GM21381 (cell line): ENCODE results near the gene VTI1A.

Experiments used
- ATAC-seq: cut with Tn5 transposase; IDR thresholded peaks from one replicate; pipeline ENCODE4 v1.9.1; 2021; ENCODE audit warnings: mild to moderate bottlenecking, moderate library complexity; ENCODE audit not compliant: unreplicated experiment

VTI1A gene

DNA sequence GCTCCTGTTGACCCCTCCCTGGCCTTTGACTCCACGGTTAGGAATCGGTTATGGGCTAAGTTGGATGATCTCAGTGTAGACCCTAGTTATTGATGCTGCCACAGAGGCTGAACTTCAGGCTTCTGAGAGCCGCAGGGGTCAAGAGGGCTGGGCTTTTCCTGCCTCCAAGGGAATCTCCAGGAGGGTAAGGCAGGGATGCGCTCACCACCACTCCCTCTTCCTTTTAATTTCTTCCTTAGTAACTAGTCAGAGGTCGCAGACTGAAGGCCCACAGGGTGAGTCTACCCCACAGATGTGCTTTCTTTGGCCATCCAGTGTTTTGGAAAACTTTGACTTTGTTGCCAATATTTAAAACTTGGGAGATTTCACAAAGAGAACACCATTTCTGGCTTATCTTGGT is 352.0 kb downstream of the VTI1A start:
- no peak for ATAC-seq

DNA sequence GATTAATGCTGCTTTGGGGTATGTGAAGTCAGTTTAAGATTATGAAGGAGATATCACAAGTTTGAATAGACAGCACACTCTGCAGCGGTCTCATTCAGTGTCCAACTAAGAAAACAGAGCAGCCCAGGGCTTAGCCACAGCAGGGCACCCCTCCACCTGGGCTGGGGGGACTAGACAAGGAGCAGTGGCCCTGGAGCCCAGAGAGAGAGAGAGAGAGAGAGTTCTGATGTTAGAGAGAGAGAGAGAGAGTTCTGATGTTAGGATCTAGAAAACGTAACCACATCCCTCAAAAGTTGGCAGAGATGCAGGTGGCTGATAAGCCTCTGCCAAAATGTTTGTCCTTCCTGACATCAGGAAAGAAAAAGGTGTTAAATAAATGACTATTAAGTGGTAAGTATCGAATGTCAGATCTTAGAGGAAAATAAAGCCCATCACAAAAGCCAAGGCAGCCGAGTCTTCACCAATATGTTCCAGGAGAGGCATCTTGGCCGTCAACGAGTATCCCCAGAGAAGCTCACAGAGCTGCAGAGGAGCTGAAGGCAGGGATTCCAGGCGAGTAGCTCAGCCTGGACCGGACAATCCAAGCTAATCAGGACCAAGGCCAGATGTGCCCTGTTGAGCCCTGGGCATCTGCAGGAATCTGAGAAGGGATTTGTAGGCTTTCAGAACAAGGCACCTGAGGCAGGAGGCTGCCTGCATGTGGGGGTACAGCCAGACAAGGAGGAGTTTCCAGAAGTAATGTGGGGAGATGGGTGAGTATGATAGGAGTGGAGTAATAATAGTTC is 352.9 kb downstream of the VTI1A start:
- no peak for ATAC-seq

DNA sequence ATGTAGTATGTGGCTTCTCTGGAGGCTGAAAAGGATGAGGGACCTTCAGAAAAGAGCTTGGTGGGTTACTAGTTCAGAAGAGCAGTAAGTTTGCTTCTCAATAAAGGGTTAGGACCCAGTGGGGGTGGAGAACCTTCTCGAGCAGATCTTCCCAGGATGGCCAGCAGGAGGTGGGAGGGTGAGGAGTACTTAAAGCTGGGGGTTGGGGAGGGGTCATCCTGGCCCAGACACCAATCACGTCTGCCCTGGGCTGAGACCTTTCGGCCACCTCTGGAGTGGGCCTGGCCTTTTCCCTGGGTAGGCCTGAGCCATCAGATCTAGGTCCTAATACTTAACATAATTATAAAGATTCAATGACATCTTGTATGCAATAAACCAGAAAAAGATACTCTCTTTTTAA is 354.0 kb downstream of the VTI1A start:
- no peak for ATAC-seq

DNA sequence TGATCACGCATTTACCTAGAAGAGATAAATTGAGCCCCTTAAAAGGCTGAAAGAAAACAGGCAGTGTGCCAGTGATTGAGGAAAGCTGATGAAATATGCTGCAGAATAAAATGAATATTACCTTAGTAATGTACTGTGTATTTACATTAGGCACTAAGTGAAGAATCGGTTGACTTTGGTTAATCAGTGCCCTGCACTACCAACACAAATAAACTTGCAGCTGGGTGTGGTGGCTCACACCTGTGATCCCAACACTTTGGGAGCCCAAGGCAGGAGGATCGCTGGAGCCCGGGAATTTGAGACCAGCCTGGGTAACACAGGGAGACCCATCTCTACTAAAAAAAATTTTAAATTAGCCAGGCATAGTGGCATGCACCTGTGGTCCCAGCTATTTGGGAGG is 354.7 kb downstream of the VTI1A start:
- no peak for ATAC-seq

DNA sequence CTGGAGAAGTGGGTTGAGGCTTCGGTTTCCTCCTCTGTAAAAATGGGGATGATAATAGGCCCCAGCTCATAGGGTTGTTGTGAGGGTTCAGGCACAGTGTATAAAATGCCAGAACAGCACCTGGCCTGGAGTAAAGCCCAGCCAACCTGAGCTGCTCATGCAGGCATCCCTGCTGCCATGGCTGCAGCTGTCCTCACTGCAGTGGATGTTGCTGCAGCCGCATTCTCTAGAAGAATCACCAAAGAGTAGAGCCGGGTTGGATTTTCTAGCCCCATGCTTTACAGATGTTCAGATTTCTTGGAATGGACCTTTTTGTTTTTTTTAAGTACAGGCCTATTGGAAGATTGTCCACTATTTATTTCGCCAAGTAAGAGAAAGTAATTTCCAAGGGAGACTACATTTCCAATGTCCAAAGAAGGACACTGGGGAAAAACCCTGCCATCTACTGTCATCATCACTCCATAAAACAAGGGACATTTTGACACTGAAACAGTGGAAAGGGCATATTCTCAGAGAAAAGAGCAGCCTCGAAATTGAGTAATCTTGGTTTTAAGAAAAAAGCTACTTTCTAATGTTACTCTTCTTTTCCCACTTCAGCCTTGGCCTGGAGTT is 355.5 kb downstream of the VTI1A start:
- no peak for ATAC-seq

DNA sequence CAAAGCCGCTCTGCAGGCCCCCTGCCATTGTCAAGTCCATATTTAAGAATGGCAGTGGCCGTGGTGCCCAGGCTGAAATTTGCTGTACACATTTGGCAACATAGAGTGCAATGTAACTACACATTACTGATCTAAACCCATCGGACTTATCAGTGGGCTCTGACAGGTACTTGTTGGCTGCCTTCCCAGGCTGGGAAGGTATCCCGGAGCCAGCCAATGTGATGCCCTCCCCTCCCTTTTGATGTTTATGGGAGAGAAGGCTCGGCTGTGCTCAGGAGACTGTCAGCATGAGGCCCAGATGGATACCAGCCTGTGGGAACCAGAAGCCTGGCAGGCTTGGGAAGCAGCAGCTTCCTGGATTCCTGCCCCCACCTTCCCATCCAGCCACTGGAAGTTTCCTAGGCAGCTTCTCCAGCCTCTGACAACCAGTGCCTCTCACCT is 357.0 kb downstream of the VTI1A start:
- ATAC-seq, result no peak

DNA sequence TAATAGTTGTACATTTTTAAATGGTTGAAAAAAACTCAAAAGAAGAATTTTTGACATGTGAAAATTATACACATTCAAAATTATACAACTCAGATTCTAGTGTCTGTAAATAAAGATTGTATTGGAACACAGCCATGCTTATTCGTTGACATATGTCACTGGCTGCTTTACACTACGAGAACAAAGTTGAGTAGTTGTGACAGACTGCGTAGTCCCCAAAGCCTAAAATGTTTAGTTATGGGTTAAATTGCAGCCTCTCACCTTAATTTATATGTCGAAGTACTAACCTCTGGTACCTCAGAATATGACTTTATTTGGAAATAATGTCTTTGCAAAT is 358.2 kb downstream of the VTI1A start:
- ATAC-seq, result no peak

DNA sequence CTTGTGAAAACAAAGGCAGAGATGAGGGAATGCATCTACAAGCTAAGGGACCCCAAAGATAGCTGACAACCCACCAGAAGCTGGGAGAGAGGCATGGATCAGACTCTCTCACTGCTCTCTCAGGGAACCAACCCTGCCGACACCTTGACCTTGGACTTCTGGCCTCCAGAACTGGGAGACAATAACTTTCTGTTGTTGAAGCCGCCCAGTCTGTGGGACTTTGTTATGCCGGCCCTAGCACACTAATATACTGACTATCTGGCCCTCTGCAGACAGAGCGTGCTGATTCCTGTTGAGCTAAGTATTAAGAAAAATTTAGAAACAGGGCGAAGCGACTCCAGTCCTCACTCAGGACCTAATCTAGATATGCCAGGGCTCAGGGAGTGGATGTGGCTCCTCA is 358.7 kb downstream of the VTI1A start:
- ATAC-seq, result no peak

DNA sequence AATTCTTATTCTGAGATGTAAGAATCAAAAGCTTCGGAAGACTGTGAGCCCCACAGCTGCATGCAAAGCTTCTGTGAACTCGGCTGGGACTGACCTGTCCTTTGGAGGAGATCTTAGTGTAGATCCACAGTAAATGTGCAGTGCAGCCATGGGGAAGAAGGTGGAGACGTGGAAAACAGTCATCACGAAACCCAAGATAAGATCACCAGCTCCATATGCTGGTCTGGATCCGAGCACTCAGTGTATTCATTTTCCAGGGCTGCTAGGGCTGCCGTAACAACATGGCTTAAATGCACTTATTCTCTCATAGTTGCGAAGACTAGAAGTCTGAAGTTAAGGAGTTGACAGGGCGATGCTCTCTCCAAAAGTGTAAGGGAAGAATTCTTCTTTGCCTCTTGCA is 360.0 kb downstream of the VTI1A start:
- no peak for ATAC-seq

DNA sequence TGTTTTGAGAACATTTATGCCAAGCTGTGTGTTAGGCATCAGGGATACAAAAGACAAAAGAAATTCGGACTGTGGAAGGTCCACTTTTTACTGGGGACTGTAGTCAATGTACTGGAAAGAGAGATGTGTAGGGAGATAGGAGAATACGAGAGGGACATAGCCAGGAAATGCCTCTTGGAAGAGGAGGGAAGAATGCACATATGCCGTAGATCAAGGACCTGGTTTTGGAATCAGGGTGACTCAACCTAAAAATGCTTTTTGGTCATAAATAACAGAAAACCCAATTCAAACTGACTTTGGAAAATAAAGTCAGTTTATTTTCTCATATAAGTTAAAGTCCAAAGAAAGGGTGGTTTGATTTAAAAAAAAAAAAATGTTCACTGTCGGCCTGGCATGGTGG is 362.7 kb downstream of the VTI1A start:
- ATAC-seq, result no peak

DNA sequence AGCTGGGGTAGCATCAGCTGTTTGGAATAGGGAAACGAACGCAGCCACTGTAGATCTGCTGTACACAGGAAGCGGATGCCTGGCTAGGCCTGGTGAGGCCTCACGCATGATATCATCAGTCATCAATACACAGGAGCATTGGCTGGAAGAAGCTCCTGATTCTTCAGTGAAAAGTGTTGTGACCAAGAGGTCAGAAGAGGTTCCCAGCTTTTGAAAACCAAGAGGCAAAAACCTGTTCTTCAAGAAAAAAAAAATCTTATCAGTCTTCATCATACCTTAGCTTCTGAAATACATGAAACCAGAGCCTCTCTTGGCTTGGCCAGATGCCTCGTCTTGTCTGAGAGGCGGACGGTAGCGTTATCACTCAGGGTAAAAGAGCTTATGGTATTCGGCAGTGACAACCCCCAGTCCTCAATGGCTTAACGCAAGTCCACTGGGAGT is 363.7 kb downstream of the VTI1A start:
- no peak for ATAC-seq

DNA sequence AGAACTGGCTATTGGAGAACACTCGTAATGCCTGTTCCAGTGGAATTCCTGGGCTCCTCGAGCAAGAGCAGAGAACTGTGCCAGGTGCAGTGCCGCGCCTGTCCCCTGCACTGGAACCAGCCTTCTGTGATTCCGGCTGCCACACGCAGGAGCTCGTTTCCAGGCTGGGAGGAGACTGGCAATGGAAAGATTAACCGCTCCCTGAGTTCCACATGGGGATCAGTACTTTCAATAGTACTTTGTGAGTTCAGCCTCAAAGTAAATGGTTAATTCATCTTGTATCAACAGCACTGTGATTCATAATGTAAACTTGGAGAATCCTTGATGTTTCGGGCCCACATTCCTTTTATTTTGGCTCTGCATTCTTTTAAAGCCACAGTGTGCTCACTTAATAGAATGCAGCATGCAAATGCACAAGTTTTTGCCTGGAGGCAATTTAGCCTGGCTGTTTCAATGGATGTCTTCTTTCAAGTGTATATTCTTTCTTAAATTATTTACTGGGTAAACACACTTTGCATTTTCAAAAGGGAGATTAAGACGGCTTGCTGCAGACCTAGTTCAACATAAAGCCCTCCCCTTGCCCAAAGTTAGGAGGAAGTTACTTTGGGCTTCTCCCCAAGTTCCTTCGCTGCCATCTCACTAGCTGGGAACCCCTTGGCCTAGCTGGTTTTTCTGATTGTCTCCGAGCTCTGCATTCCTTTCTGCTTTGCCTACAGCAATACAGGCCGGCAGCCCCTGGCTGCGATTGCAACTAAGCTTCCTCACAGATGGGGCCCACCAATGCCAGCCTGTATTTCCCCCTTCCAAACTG is 364.9 kb downstream of the VTI1A start:
- ATAC-seq, result no peak

DNA sequence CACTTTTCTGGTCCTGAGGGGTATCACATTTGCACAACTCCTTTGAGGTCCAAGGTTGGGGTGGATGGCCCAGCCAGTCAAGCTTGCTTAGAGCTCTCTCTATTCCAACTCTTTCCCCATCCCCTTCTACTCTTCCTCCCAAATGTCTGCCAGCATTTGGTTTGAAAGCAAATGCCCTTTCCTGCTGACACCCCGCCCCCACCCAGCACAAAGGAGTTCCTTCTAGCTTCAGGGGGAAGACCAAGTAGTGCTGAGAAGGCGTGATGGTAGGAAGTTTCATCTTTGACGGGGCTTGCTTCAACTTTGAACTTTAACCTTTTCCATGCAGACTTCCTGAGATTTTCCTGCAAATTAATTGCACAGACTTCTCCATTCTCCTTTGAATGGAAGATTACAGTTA is 365.6 kb downstream of the VTI1A start:
- no peak for ATAC-seq

DNA sequence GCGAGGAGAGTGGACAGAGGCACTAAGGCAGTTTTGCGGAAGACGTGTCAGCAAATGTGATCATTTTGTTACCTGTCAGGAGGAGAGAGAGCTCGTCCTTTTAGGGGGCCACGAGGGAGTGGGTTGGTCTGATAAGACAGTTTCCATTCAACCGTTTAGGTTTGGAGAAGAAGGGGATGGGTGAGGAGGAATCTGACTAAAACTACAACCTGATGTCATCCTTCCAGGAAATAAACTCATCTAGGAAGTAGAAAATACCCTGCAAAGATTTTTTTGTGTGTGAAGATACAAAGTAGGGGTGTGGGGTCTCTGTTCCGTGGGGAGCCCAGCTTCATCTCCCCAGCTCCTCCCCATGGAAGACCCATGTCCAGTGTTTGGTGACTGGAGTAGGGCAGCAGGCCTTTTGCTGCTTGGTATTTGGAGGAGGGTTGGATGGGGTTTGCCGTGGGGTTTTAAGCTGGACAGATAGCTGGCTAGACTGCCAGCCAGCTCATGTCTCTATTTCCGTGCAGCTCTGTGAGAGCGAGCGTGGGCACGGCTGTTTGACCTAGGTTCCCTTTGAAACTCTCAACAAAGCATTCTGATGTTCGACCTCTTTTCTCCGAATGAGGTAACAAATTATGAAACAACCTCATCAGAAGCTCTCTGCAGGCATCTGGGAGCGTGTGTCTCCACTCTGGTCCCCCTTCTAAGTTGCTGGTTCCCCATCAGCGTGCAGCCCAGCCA is 367.0 kb downstream of the VTI1A start:
- no peak for ATAC-seq

DNA sequence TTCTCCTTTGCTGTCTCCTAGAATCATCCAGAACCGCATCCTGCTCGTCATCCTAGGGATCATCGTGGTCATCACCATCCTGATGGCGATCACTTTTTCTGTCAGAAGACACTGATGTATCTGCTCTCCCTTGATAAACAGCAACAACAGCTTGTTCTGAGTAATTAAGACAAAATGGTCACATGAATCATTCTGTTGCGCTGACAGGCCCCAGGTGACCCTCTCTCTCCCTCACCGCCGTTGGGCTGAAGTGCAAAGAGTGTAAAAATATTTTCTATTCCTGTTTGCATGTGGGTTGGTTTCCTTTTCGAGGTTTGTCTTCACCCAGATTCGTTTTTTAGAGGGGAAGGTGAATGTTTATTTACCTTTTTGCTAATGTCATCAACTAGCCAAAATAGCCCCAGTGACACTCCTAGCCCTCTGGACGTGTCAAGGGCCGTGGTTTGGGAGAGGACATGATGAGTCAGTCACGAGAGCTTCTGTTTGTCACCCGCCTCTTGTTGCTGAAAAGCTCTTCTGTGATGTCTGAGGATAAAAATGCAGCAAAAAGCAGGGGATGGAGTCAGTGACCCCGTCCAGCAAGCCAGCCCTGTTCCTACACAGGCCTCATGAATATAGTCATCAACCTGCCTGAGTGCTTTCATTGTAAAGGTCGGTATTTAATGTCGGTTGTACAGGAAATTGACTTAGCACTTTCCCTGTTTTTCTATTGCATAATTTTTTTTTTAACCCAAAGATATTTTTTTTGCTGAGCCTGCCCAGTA is 368.4 kb downstream of the VTI1A start:
- ATAC-seq, result no peak

DNA sequence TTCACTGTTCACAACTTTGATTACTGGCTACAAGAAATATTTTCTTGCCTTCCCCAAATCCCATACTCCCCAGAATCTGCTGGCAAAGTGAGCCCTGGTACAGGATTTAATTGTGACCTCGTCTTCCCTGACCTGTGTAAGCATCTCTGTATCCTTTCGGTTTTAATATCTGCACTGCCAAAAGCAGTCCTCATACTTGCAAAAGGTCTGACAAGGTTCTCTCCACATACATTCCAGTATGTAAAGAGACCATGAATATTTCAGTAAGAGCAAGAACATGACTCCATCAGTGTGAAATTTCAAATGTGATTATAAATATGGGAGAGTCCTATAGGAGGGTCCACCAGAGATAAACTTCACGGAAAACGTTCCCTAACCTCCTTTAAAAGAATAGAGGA is 369.0 kb downstream of the VTI1A start:
- no peak for ATAC-seq

DNA sequence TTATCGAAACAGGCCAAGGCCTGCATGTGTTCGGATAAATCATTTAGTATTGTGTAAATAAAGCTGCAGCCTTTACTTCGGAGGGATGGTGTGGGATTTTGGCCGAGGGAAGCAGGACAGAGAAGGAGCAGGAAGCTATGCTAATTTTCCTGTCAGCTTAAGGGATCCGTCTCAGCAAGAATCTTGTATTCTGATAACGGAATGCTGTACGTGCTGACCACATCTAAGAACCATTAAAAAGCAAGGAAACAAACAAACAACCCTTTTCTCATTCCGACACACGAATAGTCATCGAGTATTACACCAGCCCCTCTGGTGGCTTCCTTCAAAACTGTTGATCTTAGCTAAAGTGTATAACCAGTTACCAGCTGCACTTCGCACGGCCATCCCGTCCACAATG is 369.9 kb downstream of the VTI1A start:
- no peak for ATAC-seq

DNA sequence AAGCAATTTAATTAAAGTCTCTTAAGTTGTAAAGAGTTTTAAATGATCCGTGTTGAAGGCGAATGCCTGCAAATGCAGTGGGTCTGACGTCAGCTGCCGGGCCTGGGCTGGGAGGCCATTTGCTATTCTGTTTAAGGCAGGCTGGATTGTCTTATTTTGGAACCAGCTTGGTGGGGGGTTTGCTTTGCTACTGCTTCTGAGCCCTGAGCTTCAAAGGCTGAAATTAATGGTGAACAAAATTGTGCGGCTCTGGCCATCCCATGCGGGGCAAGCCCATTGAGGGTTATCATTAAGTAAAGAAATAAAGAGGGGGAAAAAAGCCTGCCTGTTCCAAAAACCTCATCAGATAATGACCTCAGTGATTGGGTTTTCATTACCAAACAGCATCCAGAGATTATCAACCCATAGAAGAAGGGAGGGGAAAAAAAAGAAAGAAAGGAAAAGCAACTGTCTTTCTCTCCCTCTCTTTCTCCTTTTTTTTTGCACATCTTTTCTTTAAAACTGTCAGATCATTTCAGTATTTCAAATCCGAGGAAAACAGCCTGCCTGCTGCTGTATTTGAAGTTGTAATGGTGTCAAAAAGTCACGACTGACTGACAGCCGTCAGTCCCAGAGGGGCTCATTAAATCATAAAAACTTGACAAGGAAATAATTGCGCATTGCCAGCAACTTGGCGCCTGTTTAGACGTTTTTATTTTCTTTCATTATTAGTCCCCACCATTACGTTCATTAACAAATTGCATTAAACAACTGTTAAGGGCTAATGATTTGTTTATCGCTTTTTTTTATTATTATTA is 371.2 kb downstream of the VTI1A start:
- no peak for ATAC-seq

DNA sequence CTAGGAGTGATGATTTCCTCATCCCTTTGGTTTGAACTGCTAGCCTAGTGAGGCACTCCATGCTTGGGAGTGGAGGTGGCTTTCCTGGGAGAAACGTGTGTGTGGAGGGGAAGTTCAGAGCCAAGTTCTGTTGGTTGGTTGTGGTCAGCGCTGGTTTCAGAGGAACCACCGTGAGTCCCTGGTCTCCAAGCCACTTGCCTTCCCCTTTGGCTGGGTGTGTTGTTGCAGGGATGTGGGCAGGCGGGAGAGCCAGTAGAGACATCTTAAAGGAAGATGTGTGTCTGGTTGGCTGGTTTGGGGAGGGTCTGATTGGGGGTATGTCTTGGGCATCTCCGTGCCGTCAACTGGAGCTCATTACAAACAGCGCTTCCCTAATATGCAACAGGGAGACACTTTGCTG is 372.2 kb downstream of the VTI1A start:
- no peak for ATAC-seq

DNA sequence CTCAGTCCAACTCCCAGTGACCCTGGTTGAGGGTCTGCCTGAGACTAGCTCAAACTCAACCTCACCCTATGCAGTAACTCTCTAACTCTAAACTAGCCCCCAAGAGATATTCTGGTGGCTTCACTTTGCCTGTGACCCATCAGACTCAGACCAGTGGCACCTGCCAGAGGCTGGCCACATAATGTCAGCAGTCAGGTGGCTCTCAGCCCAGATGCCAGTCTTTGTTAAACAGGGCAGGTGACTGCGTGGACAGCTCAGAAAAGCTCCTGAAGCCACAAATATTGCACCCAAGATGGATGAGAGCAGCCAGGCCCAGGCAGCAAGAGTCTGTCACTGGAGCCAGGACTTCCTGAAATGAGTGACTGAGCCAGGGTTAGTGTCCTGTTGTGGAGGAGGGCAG is 373.3 kb downstream of the VTI1A start:
- ATAC-seq, result no peak
